Esophagus mucosa (tissue), 1 donor: ENCODE measurements around the gene PLEKHM1. TPM values are rescaled to one million over a fixed set of nuclear protein-coding genes. Genes with fewer than 3 reads are reported as not detected.
"Not testable (repeated sequence)": the region's sequence is repeated elsewhere in the genome, so short reads cannot be mapped to it uniquely, and the experiment has no call there.

ENCODE experiments used
- ATAC-seq: fragments of 200-7000 bp; cut with Tn5 transposase; one replicate; pipeline ENCODE4 v1.9.1; 2020
- total RNA-seq: library from RNA; stranded (reverse); gene quantifications from one replicate; pipeline ENCODE4 v1.2.4, GENCODE V29; 2023
- donor health status: DM: yes; HTN: yes; CAD: no.

PLEKHM1 gene
- 112 TPM for total RNA-seq

DNA sequence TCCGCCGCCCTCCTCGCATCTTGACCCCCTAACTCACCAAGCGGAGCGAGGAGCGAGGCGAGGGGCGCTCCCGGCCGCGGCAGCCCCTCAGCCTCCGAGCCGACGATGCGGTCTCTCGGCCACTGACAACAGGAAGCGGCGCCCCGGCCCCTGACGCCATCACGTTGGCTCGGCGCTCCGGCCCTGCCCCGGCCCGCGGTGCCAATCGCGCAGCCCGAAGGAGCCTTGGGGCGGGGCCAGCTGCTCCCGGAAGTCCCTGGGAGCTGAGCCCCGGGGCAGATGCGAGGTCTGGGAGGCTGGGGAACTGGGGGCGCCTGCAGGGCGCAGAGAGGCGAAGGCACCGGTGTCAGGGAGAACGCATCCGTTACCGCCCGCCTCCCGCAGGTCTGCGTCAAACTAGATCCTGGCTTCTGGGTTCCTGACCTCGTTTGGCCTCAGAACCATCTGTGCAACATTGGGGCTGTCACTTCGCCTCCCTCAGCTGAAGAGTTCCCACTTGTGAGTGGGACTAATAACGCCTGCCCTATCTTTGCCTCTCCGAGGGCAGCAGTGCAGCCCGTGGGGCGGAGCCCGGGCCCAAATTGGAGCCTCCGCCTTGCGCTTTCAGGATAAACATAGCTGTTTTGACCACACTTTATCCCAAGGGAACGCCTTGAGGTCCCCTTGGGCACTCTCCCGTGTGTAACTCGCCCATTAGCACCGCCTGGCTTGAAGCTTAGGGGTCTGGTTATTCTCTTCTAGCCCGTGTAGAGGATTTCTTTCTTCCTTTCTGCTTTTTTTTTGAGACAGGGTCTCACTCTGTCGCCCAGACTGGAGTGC lies at the start of gene PLEKHM1:
PLEKHM1 (minus strand) TSS at position 107 of the 819 bp plus-strand sequence. CDS start 8,237 bp downstream, outside the sequence.
- peak; percentile 85 for ATAC-seq

DNA sequence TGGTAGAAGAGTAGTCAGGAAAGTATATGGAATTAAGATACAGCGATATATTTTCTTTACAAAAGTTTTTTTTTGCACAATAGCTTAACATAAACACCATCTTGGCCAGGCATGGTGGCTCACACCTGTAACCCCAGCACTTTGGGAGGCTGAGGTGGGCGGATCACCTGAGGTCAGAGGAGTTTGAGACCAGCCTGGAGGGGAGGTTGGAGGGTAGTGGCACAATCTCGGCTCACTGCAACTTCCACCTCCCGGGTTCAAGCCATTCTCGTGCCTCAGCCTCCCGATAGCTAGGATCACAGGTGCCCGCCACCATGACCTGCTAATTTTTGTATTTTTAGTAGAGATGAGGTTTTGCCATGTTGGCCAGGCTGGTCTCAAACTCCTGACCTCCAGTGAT lies 47.6 kb upstream of the PLEKHM1 start:
- ATAC-seq: not testable (repeated sequence)

DNA sequence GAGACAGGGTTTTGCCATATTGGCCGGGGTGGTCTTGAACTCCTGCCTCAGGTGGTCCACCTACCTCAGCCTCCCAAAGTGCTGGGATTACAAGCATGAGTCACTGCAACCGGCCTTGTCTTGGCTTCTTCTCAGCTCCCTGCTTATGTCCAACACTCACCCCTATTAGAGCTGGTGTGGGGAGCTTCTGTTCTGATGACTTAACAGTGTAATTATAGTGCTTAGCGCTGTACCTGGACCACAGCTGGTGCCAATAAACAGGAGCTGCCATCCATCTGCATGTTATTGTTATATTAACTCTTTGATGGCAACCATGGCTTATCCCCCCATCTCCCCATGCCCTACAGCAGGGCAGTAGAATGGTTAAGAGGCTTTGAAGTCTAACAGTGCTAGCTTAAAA lies 15.6 kb upstream of the PLEKHM1 start:
- ATAC-seq: peak; percentile 53

DNA sequence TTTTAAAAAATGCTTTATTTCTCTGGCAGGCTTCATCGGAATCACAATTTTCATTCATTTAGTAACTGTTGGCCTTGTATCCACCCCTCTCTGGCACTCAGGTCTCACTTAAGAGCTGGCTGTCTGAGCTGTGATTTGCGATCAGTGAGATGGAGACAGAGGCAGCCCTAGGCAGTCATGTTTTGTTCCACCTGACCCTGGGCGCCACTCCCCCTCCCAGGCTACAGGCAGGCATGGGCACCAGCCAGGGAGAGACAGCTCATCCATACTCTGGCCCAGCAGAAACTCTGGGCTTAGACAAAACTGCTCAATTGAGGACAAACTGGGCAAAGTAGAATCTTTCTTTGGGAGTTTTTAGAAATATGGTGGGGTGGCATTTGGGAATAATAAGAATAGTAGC lies 14.7 kb upstream of the PLEKHM1 start:
- peak; percentile 39 for ATAC-seq

DNA sequence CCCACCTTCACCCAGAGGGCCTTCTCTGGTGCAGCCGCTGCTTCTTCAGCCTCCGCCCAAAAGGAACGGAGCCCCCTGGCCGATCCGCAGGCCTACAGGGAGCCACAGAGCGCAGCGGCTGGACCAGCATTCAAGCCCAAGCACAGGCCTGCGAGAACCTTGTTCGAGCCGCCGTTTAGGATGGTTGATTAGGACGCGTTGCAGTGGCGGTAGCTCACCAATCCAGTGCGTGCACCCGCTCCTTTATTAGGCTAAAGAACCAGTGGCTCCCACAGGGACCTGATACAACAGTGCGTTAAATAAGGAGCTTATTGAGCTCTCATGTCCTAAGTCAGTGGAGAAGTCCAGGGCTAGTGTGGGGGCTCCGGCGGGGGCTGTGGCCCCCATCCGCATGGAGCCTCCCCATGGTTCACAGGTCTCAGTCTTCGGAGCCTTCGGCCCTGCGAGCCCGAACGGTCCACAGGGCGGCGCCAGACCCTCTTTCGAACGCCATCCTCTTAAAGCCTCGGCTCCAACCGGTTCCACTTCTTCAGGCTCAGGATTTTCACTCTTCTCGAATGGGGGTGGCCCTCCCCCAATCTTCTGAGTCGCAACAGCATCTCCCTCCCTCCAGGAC lies 10.7 kb upstream of the PLEKHM1 start:
- peak; percentile 68 for ATAC-seq

DNA sequence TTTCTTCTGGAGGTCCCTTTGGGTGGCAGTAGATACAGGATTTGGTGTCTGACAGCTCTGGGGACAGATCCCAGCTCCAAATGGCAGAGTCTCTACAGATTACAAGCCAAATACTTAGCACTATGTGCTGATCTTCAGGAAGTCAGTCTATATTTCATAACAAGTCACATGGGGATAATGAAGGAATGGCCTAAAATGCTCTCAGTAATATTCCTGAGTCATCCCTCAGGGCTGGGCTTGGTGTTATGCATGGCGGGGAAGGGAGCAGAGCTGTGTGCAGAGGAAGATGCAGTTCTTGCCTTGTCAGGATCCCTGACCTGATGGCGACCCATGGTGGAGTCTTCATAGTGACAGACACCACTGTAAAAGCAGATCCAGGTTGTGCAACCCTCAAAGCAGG lies 10.0 kb upstream of the PLEKHM1 start:
- ATAC-seq: peak; percentile 90

DNA sequence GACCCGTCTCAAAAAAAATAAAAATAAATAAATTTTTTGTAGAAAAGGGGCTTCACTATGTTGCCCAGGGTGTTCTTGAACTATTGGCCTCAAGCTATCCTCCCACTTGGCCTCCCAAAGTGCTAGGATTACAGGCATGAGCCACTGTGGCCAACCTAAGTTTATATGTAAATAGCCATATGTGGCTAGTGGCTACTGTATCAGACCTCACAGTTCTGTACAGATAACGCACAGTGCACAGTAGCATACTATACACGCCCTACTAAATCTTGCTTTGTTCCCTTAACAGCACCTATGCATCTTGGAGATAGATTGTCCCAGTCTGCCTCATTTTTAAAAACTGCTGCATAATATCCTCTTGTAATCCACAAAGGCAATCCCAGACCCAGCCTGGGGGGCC lies 8.7 kb upstream of the PLEKHM1 start:
- not testable (repeated sequence) for ATAC-seq

DNA sequence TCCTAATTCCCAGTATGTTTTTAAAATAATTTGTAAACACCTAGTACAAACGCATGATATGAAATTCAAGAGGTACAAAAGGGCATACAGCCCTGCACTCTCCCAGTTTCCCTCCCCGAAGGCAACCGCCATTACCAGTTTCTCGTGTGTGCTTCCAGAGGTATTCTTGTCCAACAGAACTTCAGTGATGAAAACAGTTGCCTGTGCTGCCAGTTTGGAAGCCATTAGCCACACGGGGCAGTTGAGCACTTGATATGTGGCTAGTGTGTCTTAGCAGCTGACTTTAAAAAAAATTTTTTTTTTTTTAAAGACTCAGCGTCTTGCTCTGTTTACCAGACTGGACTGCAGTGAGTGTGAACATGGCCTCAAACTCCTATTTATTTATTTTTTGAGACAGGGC lies 7.9 kb upstream of the PLEKHM1 start:
- ATAC-seq: not testable (repeated sequence)

DNA sequence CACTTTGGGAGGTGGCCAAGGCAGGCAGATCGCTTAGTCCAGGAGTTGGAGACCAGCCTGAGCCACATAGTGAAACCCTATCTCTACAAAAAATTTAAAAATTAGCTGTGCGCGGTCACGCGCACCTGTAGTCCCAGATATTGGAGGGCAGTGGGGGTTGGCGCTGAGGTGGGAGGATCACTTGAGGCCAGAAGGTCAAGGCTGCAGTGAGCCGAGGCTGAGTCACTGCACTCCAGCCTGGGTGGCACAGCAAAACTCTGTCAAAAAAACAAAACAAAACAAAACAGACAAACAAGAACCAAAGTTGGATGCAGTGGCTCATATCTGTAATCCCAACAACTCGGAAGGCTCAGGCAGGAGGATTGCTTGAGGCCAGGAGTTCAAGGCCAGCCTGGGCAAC lies 6.9 kb upstream of the PLEKHM1 start:
- not testable (repeated sequence) for ATAC-seq

DNA sequence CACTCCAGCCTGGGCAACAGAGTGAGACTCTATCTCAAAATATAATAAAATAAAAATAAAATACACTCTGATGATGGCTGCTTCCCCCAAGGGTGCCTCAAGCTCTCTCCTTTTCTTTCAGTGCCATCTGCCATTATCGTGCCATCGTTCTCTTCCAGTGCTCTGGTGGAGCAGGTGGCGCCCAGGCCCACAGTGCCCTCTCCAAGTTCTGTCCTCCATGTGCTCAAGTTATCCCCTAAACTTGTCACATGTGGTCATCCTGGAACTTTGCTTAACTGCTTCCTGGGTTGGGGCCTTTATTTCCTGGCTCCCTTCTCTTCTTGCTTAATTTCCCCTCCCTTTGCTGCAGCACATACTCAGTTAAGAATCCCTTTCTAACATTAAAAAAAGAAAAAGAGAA lies 6.0 kb upstream of the PLEKHM1 start:
- ATAC-seq: not testable (repeated sequence)

DNA sequence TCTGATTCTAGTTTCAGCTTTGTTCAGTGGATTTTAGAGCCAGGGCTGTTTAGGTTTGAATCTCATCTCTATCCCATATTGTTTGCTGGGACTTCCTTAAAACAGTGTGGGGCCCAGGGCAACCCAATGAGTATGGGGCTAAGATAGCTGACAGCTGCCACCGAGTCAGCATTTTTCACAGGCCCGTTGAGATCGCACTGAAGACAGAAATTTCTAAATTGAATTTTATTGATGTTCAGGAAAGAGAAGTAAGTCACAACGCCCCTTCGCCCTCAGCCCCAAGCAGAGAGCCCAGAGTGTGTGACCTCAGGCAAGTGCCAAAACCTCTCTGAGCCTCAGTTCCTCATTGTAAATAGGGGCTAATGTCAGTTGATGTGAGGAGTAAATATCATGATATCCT lies 4.0 kb upstream of the PLEKHM1 start:
- ATAC-seq: not testable (repeated sequence)

DNA sequence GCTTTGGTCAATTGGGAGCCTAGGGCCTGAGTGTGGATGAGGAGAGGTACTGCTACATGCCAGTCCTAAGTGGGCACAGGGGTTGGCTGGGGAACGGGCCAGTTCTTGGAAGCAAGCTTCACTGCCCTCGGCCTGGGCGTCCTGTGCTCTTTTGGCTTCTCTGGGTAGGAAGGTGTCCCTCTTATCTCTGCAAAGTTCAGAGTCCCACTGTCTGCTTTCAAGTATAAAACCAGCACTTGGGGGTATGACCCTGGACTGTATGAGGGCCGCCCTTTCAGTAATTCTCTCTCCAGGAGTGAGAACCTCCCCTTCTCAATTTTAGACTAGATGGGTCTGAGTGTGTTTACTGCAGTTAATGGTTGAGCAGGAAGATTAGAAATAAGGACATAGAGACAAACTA lies 1.6 kb upstream of the PLEKHM1 start:
- ATAC-seq: not testable (repeated sequence)

DNA sequence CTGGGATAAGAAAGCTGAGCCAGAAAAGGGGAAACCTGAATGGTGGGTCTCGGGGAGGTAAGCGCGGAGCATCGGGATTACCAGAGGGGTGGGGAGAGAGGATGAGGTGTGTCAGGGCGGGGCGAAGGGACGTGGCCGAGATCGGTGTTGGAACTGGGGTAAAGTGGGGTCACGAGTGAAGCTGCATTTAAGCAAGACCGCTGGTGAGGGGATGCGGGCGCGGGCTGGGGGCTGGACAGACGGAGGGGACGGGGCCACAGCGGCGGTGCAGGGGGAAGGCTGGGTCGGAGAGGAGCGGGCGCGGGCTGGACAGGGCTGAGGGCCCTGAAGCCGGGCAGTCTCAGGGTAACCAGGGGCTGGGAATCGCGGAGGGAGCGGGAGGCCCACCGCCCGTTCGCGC lies 323 bp downstream of the PLEKHM1 start:
- peak; percentile 70 for ATAC-seq

DNA sequence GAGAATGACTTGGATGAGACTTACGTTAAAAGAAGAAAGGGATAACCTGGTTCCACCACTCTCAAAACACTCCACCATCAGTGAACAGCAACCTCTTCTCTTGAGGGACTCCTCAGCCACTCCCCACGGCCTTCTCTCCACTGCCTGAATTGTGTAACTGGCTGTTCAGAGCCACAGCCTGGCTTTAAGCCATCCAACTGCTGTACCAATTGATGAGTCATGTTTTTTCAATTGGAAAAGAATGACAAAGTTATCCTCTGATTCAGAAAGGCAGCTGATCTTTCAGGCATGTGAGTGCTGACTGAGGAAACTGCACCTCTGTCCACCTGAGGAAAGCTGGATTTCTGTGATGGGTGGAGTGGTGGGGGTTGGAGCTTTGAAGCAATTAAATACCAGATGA lies 2.8 kb downstream of the PLEKHM1 start:
- peak; percentile 60 for ATAC-seq

DNA sequence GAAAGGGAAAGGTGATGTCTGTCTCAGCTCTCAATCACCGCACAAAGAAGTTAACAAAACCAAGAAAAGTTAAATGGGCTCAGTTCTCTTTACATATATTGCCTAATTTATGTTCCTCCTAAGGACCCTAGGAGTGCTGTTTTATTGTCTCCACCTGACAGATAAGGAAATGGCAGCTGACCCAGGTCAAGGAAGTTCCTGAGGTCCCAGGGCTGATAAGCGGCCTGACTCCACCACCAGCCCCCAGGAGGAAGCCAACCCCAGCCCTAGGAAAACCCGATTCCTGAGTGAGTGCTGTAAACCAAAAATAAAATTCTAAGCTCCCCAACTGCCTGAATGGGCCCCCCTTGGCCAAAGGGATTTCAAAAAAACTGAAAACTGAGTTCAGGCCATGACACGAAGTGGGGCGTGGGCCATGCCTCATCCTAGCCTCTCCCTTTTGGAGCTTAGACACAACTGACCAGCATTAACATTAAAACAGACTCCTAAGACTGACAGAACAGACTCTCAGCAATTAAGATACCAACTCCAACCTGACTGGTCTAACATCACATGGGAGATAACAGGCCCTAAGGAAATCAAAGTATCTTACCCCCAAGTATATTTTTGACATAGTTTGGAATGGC lies 6.8 kb downstream of the PLEKHM1 start:
- peak; percentile 38 for ATAC-seq

DNA sequence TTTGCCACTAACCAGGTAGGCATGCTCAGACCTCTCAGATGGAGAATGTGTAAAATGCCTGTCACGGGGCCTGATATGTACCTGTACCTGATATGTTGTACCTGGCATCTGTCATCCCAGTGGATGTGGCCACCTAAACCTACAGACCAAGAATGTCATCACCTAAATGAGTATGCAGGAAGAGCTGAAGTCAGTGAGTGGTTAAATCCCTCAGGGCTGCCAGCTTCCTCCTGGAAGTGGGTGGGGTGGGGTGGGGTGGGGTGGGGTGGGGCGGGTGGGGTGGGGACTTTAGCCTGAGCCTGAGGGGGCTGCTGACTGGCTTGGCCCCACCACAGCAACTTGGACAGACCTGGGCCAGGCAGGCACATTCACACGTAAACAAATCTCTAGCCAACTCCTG lies 7.3 kb downstream of the PLEKHM1 start:
- ATAC-seq: peak; percentile 69

DNA sequence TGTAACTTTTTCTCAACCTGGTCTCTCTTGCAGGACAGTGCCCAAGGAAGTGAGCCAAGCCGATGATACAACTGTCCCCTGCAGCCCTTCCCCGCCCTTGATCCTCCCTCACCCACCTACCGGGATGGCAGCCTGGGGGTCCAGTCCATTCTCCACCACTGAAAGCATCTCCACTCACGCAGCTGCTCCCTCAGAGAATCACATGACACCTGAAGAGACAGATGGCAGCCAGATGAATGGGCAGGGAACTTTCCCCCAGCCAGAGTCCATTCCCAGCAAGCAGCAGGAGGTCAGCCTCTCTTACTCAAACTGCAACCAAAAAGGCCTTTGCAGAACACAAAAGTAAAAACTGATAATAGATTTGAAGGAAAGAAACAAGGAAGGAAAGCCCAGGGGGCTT lies 8.2 kb downstream of the PLEKHM1 start:
- not testable (repeated sequence) for ATAC-seq

DNA sequence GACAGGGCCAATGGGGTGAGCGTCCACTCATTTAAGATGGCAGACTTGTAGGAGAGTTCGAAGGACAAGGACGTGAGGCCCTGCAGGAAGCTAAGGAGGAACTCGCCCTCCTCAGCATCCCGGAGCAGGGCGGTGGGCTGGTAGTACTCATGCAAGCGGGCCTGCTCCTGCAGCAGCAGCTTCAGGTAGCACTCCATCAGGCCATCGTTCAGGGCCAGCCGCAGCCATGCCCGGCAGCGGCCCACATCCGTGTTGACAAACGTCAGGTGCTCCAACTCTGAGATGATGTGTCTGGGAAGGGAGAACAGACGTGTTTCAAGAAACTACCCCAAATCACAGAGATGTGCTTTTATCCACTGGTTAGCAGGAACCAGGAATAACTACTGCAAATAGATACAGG lies 15.1 kb downstream of the PLEKHM1 start:
- not testable (repeated sequence) for ATAC-seq

DNA sequence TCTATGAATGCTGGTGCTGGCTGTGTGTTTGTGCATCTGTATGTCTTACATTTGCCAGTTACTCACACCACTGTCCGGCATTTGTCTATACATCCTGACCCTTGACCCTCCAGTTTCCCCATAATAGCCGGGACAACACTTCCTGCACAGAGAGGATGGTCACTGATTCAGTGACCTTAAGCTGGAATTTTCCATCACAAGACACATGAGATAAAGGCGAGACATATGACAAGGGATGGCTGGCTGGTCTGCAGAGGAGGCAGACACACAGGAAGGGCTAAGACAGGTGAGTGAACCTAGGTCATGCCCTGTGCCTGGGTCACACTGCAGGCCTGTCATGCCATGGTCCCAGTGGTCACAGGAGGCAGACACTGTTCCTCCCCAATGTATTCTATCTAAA lies 18.3 kb downstream of the PLEKHM1 start:
- ATAC-seq: not testable (repeated sequence)

DNA sequence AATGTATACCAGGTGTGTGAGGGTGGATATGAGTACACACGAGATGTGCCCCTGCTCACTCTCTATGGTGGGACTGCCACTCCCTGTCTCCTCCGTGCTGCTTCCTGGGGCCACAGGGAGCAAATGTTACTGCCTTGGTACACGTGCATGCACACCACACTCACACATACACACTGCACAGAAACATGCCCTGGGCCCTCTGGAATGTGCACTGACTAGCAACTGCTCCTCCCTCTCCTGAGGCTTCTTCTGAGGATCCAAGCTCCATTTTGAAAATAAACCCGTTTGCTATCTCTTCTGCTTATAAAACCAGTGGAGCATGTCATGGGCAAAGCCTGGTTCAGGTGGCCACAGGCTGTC lies 21.3 kb downstream of the PLEKHM1 start:
- ATAC-seq: peak; percentile 81

DNA sequence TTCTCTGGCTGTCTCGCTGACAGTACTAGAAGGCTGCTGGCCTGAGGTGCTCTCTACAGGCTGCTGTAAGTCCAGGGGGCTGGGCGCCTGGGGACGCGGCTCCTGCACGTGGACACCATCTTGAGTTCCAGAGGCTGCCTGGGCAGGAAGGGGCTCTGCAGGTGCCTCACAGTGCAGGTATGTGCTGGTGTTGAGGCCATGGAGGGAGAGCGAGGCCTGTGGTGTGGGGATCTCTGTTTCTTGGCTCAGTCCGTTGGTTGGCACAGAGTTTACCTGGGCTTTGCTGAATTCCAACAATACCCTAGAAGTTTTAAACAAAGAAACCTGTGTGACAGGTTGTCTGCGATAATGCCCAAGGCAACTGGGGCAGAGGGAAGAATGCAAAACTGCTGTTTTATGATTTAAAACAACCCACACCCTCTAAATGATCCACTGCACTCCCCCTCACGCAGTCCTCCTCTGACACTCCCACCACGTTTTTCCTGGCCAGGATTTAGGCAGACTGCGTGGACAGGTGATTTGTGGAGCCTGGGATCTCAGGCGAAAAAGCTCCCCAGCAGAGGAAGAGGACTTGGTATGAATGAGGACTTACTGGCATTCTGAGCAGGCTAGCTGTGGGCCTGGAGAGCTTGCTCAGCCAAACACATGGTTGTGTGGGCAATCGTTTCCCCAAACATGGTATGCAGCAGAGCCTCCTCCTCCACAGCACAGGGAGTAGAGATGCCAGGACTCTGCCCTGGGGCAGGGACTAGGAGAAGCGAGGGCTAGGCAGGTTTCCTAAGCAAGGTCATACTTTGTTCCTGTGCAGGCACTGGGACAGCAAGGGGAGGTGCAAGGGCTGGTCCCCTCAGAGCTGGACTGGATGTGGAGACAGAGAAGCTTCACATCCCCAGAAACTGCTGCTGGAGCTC lies 22.0 kb downstream of the PLEKHM1 start:
- ATAC-seq: peak; percentile 69

DNA sequence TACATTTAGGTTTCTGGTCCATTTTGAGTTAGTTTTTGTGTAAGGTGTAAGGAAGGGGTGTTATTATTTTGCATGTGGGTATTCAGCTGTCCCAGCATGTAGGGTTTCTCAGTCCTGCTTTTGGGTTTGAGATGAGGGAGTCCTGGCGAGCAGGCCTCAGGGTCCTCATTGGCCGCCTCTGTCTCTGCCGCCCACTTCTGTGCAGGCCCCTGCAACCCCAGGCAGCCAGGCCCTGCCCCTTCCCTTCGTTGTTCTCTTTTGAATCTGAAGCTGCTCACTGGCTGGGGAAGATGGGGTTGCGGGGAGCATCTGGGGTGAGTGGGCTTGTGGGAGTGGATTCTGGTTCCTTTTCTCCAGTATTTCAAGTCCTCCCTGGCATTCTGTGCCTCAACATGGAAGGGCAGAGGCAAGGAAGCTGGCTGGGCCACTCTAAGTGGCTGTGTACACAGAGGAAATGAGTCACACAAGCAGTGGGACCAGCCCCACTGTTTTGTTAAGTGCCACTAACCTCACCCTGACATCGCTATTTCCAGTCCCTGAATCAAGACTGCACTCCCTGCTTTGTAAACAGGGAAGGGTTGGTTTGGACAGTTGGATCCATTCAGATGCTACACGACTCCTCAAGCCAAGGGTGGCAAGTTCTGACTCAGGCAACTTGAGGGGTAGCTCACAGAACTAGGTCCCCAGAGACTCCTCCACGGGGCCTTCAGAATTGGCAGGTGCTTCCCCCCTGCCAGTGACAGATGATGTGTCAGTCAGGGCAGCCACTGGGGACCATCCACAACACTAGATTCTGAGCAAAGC lies 28.8 kb downstream of the PLEKHM1 start:
- peak; percentile 92 for ATAC-seq
